ENCODE measurements around the gene SPATA16.
"Not testable (repeated sequence)": the region's sequence is repeated elsewhere in the genome, so short reads cannot be mapped to it uniquely, and the experiment has no call there.

SPATA16 gene

DNA sequence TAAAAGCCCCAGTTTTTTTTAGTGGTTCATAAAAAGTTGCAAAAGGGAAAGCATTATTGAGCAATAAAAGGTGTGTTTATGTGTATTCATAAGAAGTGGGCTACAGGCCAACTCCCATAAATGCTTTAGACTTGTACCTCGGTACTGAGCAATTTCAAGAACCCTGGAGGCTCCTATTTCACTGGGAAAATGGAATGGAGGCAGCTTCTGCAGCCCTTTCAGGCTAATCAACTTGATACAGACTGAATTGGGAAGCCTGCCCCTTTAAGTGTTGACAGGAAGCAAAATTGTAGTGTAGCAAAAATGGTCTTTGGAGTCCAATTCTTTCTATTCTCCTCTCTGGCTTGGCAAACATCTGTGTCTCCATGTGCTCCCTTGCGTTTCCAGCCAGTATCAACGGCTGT, 271.7 kb downstream of the SPATA16 start:
- no peak for DNase-seq

DNA sequence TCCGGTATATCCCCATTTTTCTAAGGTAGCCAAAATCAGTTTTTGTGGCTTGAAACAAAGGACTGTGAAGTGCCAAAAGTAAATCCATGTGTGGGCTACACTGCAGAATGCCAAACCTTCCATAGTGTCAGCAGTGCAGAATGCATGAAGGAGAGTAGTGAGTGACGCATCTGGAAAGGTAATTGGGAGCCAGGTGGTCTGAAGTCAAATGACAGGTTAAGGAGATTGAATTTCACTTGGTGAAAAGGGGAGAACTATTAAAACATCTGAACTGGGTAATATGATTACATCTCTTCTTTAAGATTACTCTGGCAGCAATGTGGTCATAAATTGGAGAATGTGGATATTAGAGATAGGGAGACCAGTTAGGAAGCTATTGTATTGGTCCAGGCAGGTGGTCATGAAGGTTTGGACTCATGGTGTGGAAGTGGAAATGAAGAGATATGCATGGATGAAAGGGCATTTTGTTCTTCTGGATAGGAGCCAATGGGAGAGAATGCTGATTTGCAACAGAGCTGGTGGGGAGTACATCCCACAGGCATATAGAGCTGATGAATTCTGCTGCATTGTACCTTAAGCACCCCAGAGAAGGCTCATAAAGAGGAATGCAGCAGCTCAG, 272.3 kb downstream of the SPATA16 start:
- DNase-seq = no peak

DNA sequence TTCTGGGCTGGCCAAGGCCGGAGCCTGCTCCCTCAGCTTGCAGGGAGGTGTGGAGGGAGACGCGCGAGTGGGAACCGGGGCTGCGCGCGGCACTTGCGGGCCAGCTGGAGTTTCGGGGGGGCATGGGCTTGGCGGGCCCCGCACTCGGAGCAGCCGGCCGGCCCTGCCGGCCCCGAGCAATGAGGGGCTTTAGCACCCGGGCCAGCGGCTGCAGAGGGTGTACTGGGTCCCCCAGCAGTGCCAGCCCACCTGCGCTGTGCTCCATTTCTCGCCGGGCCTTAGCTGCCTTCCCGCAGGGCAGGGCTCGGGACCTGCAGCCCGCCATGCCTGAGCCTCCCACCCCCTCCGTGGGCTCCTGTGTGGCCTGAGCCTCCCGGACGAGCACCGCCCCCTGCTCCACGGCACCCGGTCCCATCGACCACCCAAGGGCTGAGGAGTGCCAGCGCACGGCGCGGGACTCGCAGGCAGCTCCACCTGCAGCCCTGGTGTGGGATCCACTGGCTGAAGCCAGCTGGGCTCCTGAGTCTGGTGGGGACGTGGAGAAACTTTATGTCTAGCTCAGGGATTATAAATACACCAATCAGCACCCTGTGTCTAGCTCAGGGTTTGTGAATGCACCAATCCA, 274.2 kb downstream of the SPATA16 start:
- not testable (repeated sequence) for DNase-seq

DNA sequence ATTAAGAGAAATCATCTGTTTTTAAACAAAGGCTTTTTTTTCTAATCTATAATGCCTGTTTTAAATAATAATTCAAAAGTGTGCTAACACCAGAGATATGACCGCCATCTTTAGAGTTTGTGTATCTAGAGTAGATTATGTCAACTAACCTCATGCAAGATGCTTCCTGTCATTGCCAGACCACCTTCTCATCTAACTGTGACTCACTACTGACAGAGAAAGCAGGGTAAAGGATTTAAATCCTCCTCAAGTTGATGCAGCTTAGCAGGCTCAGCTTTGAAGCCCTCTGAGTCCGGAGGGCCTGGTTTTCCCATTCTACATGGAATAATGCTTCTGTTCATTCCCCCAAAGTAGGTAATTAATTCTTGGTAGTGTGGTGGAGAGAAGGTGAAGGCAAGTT, 282.0 kb downstream of the SPATA16 start:
- no peak for DNase-seq

DNA sequence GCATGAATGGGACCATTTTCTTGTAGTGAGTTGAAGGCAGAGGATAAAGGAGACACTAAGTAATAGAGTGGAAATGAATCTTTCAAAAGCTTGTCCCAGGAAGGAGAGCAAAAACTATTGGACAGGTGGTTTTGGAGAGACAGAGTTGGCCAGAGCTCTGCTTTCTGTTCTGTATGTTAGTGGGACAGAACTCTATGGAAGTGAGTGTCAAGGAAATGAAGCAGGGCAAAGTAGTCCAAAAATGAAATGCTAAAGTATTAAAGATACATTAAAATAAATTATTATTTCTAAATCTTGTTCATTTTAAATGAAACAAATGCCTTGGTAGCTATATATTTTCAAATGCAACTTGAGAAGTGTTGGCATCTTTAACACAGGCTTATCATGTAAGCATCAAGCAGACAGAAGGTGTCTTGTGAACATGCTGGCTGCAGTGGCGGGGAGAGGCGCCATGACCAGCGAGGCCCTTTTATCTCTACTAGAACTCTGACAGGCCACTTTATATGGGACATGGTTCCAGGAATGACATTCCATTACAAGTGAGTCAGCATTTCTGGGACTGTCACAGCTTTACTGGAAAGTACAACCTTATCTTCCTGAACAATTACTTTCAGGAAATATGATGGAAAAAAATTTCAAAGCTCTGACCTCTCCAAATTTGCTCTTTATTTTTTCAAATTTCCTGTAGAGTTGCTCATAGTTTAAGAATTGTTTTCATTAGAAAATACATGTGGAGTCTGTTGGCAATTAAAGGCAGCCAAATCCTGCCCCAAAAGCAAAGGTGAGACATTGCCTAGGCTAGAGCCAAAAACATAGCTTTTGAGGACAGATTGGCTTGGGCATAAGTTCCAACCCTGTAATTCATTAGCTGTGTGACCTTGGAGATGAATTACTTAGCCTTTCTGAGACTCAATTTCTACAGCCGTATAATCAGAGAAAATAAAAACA, 284.0 kb downstream of the SPATA16 start:
- no peak for DNase-seq

DNA sequence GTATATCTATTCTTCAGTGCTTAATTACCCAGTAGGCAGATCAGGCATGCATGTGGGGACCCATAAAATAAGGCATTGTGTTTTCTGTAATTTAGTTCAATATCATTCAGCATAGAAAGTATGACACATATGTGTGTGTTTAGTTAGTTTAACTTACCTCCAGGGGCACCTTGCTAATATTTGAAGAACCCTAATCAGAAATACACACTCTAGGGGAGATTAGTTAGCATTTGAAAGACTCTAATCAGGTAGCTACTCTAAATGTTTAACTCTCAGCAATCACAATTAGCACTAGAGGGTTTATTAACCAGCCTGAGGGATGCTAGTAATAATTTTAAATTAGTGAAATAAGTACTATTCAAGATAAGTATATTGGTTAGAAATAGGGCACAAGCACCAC, 286.0 kb downstream of the SPATA16 start:
- no peak for DNase-seq

DNA sequence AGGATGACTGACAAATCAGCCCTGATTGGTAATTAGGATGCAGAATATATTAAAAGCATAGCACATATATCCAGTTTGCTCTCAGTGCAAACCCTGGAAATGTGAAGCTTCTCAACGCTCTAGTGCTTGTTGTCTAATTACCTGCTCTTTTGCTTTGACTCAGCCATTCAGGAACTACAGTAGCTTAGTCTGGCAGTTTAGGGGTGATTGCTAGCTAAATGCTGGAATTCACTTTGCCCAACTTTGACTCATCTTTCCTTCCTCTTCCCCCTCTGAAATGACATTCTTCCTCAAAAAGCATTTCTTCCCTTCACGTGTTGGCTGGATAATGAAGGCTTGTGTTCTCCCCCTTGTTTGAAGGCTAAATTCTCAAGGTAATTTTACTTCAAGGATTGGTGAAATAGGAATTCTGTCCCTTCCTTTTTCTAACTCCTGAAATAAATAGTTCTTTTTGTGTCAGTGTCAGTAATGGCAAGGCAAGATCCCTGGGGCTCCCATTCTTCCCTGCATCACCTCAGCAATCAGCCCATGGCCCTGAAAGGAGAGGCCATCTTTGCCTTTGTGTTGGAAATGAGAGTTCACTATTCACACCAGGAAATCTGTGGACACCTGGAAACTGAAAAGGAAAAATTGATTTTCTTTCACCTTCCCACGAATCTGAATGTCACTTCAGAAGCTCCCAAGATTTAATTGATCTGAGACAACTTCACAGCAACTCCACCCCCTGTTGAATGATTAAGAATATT, 286.9 kb downstream of the SPATA16 start:
- no peak for DNase-seq

DNA sequence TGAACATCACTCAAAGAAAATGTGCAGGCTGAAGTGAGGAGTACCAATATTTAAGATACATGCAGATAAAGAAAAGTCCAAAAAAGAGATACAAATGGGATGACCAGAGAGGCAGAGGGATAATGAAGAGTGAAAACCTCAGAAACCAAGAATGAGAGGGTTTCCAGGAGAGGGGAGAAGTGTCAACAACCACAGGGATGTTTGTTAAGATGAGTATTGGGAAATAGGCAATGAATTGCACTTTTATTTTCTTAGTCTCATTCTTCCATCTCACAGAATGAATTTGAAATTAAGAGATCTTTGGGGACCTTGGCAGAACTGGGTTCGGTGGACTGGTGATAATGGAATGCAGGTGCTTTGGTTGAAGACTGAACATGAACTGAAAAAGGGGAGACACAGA, 288.0 kb downstream of the SPATA16 start:
- DNase-seq = no peak

DNA sequence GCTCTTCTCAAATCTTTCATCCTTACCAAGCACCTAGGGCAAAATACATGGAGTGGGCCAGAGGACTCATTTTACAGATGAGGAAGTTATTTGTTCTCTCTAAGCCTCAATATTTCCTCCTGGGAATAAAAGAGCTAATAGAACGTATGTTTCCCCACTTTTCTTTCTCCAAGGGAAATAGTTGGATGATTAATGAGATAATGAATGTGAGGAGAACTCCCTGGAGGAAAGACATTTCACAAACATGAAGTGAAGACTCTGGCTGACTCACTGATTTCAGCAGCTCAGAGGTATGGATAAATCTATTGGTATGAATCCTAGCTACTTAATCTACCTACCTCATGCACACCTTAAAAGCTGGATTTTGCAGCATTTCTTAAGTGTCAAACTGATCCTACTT, 292.1 kb downstream of the SPATA16 start:
- no peak for DNase-seq

DNA sequence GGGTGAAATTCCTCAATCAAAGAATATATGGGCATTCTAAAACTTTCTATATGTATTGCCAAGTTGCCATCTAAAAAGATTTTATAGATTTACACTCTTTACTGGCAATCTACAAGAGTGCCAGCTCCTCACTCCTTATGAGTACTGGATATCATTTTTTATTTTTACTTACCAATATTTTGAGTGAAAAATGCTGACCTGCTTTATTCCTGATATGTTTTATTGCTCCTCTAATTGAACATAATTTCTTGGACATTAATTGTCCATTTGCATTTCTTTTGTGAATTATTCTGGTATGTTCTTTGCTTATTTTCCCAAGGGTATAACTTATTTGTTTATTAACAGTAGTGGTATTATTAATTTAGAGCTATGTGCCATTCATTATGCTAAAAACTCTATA, 293.7 kb downstream of the SPATA16 start:
- DNase-seq = no peak

DNA sequence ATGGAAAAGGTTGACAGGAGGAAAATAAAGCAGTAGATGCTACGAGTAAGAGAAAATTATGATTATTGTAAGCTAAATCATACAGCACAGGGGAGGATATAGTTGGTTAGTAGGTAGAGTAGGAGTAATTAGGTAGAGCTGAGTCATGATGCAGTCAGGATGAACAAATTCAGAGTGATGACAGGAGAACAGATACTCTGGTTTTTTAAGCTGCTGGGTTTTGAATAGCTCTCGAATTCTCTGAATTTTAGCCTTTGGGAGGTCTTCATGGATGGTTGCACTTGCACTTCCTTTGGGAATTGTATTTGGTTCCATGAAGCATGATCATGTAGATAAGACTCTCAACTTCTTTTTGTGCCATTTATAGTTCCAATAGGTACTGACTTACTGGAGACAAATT, 294.3 kb downstream of the SPATA16 start:
- no peak for DNase-seq

DNA sequence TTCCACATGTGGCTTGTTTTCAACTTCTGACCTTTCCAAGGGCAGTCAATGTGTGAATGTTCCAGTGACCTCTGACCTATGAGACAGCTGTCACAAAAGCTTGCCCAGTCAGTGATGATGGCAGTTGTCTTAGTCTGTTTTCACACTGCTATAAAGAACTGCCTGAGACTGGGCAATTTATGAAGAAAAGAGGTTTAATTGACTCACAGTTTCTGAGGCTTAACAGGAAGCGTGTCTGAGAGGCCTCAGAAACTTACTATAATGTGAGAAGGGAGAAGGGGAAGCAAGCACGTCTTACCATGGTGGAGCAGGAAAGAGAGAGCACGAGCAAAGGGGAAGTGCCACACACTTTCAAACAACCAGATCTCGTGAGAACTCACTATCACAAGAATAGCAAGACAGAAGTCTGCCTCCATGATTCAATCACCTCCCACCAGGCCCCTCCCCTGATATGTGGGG, 294.9 kb downstream of the SPATA16 start:
- no peak for DNase-seq

DNA sequence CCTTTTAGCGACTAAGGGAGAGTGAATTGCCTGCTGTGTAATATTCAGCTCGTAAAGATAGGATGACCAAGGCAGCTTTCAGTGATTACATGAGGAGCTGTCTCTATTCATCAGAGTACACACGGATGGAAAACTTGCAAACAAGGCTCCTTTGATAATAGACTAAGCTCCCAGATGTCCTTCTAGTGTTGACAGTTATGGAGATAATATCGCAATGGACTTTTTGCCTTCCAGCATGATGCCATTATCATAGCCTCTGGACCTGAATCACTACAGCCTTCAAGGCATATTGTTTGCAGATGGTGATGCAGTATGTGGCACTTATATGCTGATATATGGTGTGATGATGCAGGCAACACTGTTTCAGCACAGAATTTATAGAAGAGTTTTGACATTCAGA, 296.6 kb downstream of the SPATA16 start:
- DNase-seq = no peak

DNA sequence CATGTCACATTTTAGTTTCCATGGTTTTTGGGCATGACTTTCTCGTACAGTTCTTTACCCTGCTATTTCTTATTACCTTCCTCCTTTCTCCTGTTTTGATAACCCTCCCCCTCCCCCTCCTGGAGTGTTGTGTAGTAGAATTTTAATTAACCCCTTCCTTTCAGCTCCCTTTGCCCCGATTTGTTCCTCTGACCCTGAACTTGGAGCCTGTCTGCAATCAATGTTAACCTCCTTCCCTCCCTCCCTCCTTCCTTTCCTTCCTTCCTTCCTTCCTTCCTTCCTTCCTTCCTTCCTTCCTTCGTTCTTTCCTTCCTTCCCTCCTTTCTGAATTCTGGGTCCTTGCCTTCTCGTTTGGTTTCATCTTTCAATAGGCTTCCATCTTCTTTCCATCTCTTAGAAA, 300.1 kb downstream of the SPATA16 start:
- DNase-seq = no peak

DNA sequence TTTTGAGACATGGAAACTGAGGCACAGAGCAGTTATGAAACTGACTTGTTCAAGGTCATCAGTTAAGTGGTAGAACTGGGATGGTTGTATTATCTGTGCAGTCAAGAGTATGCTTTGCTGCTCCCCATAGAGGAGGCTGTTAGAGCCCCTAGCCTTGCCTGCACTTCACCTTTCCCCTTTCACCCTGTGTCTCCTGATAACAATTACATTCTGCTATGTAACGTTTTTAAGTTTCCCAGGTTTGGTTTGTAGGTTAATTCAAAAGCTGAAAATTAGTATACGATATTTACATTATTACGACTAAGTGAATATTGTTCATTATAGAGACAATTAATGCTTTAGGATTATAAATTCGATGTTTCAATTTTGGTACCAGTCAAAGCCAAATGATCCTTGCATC, 300.6 kb downstream of the SPATA16 start:
- no peak for DNase-seq

DNA sequence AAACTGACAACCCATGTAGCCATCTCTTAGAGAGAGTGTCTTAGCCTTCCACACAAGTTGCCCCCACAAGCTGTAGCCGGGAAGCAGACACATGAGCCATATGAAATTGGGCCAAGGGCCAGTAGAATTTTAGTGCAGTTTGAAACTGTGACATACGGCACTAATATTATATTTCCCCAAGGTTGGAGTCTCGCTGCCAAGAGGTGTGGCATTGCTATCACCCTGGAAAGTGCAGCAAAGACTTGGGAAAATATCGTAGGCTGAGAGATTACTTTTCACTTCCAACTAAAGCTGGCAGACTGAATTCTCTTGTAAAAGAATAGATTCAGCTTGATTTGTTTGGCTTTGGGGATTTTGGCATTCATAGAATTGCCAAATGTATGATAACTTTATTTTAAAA, 301.4 kb downstream of the SPATA16 start:
- DNase-seq = no peak

All from activated CD8-positive, alpha-beta memory T cell treated with anti-CD3 and anti-CD28 coated beads, Interleukin-2, amount 50 U/mL, for 48 hours (primary cell).